ENCODE results near the gene CNTN6. TPM values are rescaled to one million over a fixed set of nuclear protein-coding genes. Genes with fewer than 3 reads are reported as not detected.

The CNTN6 gene
- not detected for total RNA-seq

DNA sequence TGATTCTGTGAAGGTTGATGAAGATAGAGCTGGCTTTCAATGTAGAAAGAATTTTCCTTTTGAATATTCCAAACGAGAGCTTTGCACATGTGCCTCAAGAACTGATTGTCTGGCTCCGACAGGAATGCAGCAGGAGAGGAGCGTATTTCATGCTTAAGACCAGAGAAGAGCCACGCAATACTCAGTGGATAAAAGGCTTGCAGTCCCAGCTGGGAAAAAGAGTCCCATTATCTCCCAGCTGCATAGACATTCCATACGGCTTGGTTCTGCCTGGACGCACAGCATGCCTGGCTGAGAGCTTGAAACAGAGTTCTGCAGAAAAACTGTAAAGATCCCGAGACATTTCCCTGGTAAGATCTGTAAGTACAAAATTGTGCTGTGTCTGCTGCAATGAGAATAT is at the start of gene CNTN6:
TSS of gene CNTN6 (plus strand) at position 254 of the 400 bp plus-strand sequence. CDS start 54,985 bp downstream, outside the sequence.
- no peak for ATAC-seq
- no peaks in the 10 kb centered on the region for H3K36me3 Mint-ChIP-seq
- CTCF ChIA-PET, result no interaction called here
- no peaks in the 10 kb centered on the region for H3K4me1 Mint-ChIP-seq
- no peaks in the 10 kb centered on the region for H3K27me3 Mint-ChIP-seq
- peaks cover 5% of the 10 kb centered on the region for H3K9me3 Mint-ChIP-seq (ENCODE audit: low read depth)
- H3K4me3 Mint-ChIP-seq, result no peak within 1 kb of the TSS
- DNase-seq, result no peak
- H3K27ac Mint-ChIP-seq, result no peak within 1 kb of the TSS

DNA sequence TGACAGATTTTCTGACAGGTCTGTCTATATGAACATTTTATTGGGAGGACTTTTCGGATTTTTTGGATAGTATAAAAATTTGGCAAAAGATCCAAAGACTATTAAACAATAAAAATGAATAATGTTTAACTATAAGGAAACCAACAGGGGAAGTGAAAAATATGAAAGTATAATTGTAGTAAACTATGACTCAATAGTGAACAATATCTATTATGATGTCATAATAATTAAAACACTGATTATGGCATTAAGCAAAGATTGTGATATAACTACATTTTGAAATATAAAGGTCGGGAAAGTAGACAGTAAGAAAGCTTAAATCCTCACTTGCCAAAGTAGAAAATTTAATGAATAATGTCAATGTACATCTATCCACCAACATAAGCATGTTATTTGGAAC is 44.3 kb upstream of the CNTN6 start:
- ATAC-seq (no peak), DNase-seq (no peak)
- no peak overlapping the region for H3K27ac Mint-ChIP-seq
- no peaks in the 10 kb centered on the region for H3K36me3 Mint-ChIP-seq
- no peak overlapping the region for H3K4me3 Mint-ChIP-seq
- no peaks in the 10 kb centered on the region for H3K4me1 Mint-ChIP-seq
- H3K9me3 Mint-ChIP-seq (ENCODE audit: low read depth), result peaks cover 19% of the 10 kb centered on the region
- CTCF ChIA-PET, result no interaction called here
- no peaks in the 10 kb centered on the region for H3K27me3 Mint-ChIP-seq

DNA sequence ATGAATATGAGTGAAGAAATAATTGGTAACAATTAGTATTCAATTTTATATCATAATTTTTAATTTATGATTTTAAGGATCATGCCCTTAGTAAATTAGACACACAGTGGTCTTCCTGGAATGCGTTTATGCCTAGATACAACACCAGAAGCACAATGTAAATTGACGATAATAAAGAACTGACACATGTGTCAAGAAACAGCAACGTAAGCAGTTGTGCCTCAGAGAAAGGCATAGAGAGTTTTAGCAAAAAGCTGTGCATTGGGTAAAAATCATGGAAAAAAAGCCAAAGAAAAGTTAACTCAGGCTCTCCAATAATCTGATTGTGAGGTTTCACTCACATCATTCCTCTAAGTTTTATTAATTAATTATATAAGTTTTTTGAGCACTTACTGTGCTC is 37.0 kb upstream of the CNTN6 start:
- CTCF ChIA-PET, result no interaction called here
- H3K27ac Mint-ChIP-seq, result no peak overlapping the region
- ATAC-seq (no peak), DNase-seq (no peak)
- peaks cover 6% of the 10 kb centered on the region for H3K9me3 Mint-ChIP-seq (ENCODE audit: low read depth)
- H3K4me3 Mint-ChIP-seq, result no peak overlapping the region
- H3K36me3 Mint-ChIP-seq, result no peaks in the 10 kb centered on the region
- H3K4me1 Mint-ChIP-seq, result no peaks in the 10 kb centered on the region
- H3K27me3 Mint-ChIP-seq, result no peaks in the 10 kb centered on the region

DNA sequence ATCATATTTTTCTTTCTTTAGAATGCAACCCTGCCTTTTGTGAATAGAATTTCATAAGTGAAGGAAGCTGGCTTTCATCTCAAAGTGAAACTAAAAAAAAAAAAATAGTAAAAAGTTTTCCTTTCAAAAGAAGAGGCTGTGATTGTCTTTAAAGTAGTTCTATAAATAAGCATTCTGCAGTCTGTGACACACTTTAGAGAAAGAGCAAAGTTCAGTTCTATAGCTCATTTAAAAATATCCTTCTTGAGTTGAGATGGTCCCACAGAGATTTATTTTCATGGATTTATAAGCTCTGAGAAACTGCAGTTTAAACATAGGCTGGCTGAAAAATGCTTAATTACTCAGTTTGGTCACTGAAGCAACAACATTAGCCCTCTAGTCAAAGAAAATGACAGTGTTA is 36.1 kb upstream of the CNTN6 start:
- no peak overlapping the region for H3K4me3 Mint-ChIP-seq
- H3K9me3 Mint-ChIP-seq (ENCODE audit: low read depth), result peaks cover 10% of the 10 kb centered on the region
- no peak for ATAC-seq
- CTCF ChIA-PET, result no interaction called here
- H3K27me3 Mint-ChIP-seq, result no peaks in the 10 kb centered on the region
- no peaks in the 10 kb centered on the region for H3K4me1 Mint-ChIP-seq
- no peak for DNase-seq
- H3K27ac Mint-ChIP-seq, result no peak overlapping the region
- H3K36me3 Mint-ChIP-seq, result no peaks in the 10 kb centered on the region

DNA sequence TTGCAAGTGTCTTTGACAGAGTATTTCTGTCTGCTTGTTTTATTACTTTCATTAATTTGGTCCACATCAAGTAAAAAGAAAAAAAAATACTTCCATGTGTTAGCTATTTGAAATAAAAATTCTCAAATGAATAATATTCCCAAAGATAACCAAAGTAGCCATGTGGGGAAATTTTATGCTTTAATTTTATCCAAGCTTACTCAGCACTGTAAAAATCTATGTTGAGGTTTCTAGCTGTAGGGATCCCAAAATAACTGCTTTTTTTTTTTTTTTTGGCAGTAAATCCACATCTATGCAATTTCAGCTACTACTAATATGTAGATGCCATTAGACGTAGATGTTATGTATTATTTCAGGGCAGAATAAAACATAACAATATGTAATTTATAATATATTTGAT is 35.4 kb upstream of the CNTN6 start:
- ATAC-seq (no peak), DNase-seq (no peak)
- no peak overlapping the region for H3K27ac Mint-ChIP-seq
- H3K4me3 Mint-ChIP-seq, result no peak overlapping the region
- peaks cover 9% of the 10 kb centered on the region for H3K9me3 Mint-ChIP-seq (ENCODE audit: low read depth)
- CTCF ChIA-PET, result no interaction called here
- no peaks in the 10 kb centered on the region for H3K27me3 Mint-ChIP-seq
- H3K36me3 Mint-ChIP-seq, result no peaks in the 10 kb centered on the region
- no peaks in the 10 kb centered on the region for H3K4me1 Mint-ChIP-seq

DNA sequence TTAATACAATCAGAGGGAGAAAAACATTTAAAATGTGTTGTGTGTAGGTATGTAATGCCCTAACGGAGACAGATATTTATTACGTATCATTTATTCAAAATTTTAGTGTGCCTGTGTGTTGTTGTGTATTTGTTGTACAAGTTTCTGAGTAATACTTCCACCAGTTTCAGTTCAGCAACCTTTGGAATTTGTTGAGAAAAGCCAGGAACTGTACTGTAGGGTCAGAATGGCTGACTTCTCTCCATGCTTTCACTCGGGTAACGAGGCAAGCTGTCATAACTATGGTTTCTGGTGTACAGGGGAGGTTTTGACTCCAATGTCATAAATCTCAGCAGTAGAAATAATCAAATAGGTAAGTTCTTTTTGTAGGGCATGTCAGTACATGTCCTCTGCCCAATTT is 23.8 kb upstream of the CNTN6 start:
- H3K4me1 Mint-ChIP-seq, result no peaks in the 10 kb centered on the region
- H3K4me3 Mint-ChIP-seq, result no peak overlapping the region
- ATAC-seq (no peak), DNase-seq (no peak)
- CTCF ChIA-PET, result no interaction called here
- H3K27me3 Mint-ChIP-seq, result no peaks in the 10 kb centered on the region
- peaks cover 5% of the 10 kb centered on the region for H3K9me3 Mint-ChIP-seq (ENCODE audit: low read depth)
- H3K36me3 Mint-ChIP-seq, result no peaks in the 10 kb centered on the region
- no peak overlapping the region for H3K27ac Mint-ChIP-seq

DNA sequence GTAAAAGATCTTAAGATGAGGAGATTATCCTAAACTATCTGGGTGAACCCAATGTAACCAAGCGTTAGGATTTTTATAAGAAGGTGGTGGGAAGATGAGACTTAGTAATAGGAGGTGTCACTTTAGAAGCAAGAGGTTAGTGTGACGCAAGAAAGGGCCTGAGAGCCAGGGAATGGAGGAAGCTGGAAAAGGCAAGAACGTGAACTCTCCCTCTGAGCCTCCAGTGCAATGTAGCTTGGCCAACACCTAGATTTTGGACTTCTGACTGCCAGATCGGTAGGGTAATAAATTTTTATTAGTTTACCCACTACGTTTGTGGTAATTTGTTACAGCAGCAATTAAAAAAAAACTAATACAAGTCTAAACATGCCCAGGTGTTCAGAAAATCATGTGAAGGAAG is 20.8 kb upstream of the CNTN6 start:
- Mint-ChIP-seq H3K9me3 (ENCODE audit: low read depth) (peaks cover 5% of the 10 kb centered on the region), H3K36me3 (no peaks in the 10 kb centered on the region), H3K4me3 (no peak overlapping the region), H3K4me1 (no peaks in the 10 kb centered on the region), H3K27ac (no peak overlapping the region), H3K27me3 (no peaks in the 10 kb centered on the region)
- no peak for DNase-seq
- ATAC-seq, result no peak
- CTCF ChIA-PET, result no interaction called here

DNA sequence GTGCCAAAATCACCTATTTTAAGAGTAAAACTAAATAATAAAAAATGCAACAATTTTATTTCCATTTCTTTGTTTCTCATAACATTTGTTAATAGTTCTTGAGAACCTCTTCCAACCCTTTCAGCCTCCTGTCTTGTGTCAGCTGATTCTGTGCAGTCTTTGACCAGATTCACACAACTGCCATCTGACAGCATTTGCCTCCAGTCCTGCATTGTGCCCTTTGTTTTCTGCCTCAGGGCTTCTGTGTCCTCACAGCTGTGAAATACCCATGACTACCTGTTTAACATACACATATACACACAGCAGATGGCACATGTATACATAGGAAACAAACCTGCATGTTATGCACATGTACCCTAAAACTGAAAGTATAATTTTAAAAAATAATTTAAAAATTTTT is 13.2 kb upstream of the CNTN6 start:
- no peaks in the 10 kb centered on the region for H3K4me1 Mint-ChIP-seq
- no peak overlapping the region for H3K4me3 Mint-ChIP-seq
- CTCF ChIA-PET, result no interaction called here
- DNase-seq (no peak), ATAC-seq (no peak)
- no peaks in the 10 kb centered on the region for H3K27me3 Mint-ChIP-seq
- peaks cover 5% of the 10 kb centered on the region for H3K9me3 Mint-ChIP-seq (ENCODE audit: low read depth)
- no peaks in the 10 kb centered on the region for H3K36me3 Mint-ChIP-seq
- H3K27ac Mint-ChIP-seq, result no peak overlapping the region

DNA sequence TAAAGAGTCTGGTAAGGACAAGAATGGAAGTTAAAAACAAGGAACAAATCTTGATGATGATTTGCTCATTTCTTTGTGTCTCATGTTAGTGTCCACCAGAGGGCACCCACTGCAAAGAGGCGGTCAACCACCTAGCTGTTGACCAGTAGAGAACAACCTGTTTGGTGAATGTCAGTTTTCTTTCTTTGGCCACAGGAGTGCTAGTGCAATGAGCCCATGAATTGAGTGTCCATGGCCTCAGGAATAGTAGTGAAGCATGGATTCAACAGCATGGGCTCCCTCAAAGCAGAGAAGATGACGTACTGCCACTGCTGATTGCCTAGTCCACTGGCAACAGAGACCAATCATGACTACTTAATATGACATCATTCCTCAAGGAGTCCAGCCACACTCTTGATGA is 10.7 kb upstream of the CNTN6 start:
- DNase-seq (no peak), ATAC-seq (no peak)
- H3K27me3 Mint-ChIP-seq, result no peaks in the 10 kb centered on the region
- H3K9me3 Mint-ChIP-seq (ENCODE audit: low read depth), result peaks cover 11% of the 10 kb centered on the region
- CTCF ChIA-PET, result no interaction called here
- no peaks in the 10 kb centered on the region for H3K4me1 Mint-ChIP-seq
- H3K27ac Mint-ChIP-seq, result no peak overlapping the region
- no peaks in the 10 kb centered on the region for H3K36me3 Mint-ChIP-seq
- no peak overlapping the region for H3K4me3 Mint-ChIP-seq

DNA sequence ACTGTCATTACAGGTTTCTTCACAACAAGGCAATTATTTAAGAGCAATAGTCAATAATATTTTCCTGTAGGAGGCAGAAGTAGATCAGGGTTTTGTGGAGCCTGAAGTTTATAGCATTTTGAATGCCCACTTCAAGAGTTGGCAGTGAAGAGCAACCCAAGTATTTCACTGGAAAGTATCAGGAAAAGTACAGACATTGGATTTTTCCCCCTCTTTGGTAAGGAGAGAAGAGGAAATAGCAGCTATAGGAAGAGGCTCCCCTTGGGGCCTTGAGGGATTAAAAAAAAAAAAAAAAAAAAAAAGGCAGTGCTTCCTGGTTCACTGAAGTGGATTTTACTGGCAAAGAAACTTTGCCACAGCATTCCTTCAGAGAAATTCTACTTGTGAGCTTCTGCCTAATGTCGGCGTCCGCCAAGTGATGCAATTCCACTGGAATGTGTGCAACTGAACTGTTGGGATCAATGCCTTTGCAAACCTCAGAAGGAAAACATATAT is 5.7 kb upstream of the CNTN6 start:
- Mint-ChIP-seq H3K4me1 (no peaks in the 10 kb centered on the region), H3K36me3 (no peaks in the 10 kb centered on the region), H3K4me3 (no peak overlapping the region), H3K27me3 (no peaks in the 10 kb centered on the region), H3K9me3 (ENCODE audit: low read depth) (peaks cover 13% of the 10 kb centered on the region), H3K27ac (no peak overlapping the region)
- DNase-seq (no peak), ATAC-seq (no peak)
- CTCF ChIA-PET, result no interaction called here

DNA sequence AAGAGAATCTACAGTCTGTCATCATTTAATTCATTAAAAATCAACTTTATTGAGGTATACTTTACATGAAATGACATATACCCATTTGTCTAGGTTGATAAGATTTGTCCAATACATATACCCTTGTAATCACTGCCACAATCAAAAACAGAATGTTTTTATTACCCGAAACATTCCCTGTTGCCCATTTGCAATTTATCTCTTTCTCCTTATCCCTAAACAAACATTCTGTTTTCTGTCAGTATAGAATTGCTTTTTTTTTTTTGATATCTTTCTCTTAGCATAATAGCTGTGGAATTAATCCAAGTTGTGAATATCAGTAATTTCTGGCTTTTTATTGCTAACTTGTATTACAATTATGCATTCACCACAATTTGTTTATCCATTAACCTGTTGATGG is 4.3 kb upstream of the CNTN6 start:
- H3K4me1 Mint-ChIP-seq, result no peaks in the 10 kb centered on the region
- H3K36me3 Mint-ChIP-seq, result no peaks in the 10 kb centered on the region
- no peak for ATAC-seq
- no peaks in the 10 kb centered on the region for H3K27me3 Mint-ChIP-seq
- CTCF ChIA-PET, result no interaction called here
- H3K27ac Mint-ChIP-seq, result no peak overlapping the region
- H3K9me3 Mint-ChIP-seq (ENCODE audit: low read depth), result peaks cover 13% of the 10 kb centered on the region
- no peak for DNase-seq
- no peak overlapping the region for H3K4me3 Mint-ChIP-seq

DNA sequence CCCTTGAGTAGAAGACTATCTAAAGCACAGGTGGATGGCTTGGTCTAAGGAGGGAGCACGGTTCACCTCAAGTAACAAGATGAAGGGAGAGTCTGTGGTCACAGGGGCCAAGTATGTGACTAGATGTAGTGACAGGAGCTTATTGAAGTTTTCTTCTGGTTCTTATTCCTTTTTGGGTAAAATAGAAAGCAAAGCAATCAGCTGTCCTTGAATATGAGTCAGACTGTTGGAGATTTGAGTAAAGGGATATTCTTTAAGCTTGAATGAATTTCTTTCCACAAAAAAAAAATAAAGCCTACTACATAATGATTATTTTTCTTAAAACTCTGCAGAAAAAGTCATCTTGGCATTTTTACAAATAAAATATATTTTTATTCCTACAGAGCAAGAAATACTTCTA is 1.5 kb upstream of the CNTN6 start:
- Mint-ChIP-seq H3K36me3 (no peaks in the 10 kb centered on the region), H3K4me1 (no peaks in the 10 kb centered on the region), H3K27me3 (no peaks in the 10 kb centered on the region), H3K9me3 (ENCODE audit: low read depth) (peaks cover 5% of the 10 kb centered on the region), H3K4me3 (no peak overlapping the region), H3K27ac (no peak overlapping the region)
- ATAC-seq, result no peak
- DNase-seq, result no peak
- CTCF ChIA-PET, result no interaction called here

DNA sequence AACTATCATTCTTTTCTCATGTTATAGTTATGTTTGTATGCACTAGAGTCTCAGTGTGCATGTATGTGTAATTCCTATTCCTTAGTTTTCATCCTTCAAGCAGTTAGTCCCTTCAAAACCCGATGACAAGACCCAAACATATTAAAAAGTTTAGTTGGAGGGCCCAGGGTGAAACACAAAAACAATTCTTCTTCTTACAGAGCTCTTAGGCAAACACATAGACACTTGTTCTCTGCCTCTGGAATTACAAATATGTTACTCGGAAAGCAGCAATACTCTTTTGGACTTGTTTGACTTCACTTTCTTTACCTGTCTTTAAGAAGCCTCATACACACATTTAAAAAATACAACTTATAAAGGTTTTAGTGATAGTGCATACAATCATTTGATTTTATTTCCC is 763 bp upstream of the CNTN6 start:
- ATAC-seq (no peak), DNase-seq (no peak)
- Mint-ChIP-seq H3K4me1 (no peaks in the 10 kb centered on the region), H3K36me3 (no peaks in the 10 kb centered on the region), H3K27me3 (no peaks in the 10 kb centered on the region), H3K27ac (no peak overlapping the region), H3K9me3 (ENCODE audit: low read depth) (peaks cover 5% of the 10 kb centered on the region), H3K4me3 (no peak overlapping the region)
- CTCF ChIA-PET, result no interaction called here

DNA sequence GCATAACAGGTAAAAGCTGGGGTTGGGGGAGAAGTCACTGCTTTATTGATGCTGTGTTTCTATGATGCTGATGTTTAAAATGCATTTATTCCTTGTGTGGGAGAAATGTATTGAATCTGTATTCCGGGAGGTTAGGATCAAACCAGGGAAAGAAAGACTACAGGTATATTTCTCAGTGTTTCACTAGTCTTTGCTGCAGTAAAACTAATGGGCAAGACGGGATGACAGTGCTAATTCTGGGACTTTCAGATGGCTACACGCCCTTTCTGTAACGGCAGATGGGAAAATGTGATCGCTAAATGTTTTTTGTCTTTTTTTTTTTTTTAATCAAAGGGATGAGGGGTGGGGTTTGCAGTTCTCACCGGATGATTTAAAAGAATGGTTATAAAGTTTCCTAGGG is 393 bp downstream of the CNTN6 start:
- no peak for DNase-seq
- CTCF ChIA-PET, result no interaction called here
- H3K4me1 Mint-ChIP-seq, result no peaks in the 10 kb centered on the region
- ATAC-seq, result no peak
- peaks cover 5% of the 10 kb centered on the region for H3K9me3 Mint-ChIP-seq (ENCODE audit: low read depth)
- H3K4me3 Mint-ChIP-seq, result no peak overlapping the region
- no peak overlapping the region for H3K27ac Mint-ChIP-seq
- no peaks in the 10 kb centered on the region for H3K27me3 Mint-ChIP-seq
- H3K36me3 Mint-ChIP-seq, result no peaks in the 10 kb centered on the region

DNA sequence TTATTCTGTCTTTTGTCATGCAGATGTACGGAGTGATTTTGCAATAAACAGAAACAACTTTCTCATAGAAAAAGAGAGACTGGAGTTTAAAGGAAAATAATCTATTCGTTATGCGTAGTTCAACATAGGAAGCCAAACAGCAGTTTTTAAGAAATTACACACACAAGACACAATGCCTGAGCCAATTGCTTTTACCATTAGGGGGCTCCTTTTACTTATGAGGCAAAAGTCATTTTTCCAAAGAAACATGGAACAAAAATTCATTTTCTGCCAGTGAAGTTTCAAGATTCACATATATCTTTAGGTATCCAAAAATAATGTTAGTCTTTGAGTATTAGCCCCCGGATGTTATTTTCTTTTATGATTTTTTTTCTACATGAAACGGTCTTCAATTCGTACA is 10.7 kb downstream of the CNTN6 start:
- peaks cover 5% of the 10 kb centered on the region for H3K9me3 Mint-ChIP-seq (ENCODE audit: low read depth)
- H3K36me3 Mint-ChIP-seq, result no peaks in the 10 kb centered on the region
- ATAC-seq (no peak), DNase-seq (no peak)
- no peak overlapping the region for H3K27ac Mint-ChIP-seq
- no peaks in the 10 kb centered on the region for H3K4me1 Mint-ChIP-seq
- H3K27me3 Mint-ChIP-seq, result no peaks in the 10 kb centered on the region
- no peak overlapping the region for H3K4me3 Mint-ChIP-seq
- CTCF ChIA-PET, result no interaction called here

Data from activated CD8-positive, alpha-beta memory T cell treated with anti-CD3 and anti-CD28 coated beads, Interleukin-2, amount 10 ng/mL, durations not matched to agents 7 days and 5 days (primary cell).